HepG2 (cell line): ENCODE measurements around the gene SNCA. TPM values are rescaled to one million over a fixed set of nuclear protein-coding genes. Genes with fewer than 3 reads are reported as not detected.

ENCODE experiments used
- ATAC-seq: fragments of 200-7000 bp; cut with Tn5 transposase; 3 replicates; pipeline ENCODE4 v1.9.1; 2020; ENCODE audit warnings: mild to moderate bottlenecking, moderate library complexity
- BruUV-seq: library from RNA; stranded (reverse); fragments of 400-500 nt; replicated peaks from 2 replicates; lab custom pipeline; 2021; lab: Mats Ljungman, UMichigan
- CTCF ChIA-PET: fragments of 300-600 bp; formaldehyde crosslinking; extraction: SDS; loops from one replicate; lab custom pipeline; 2021; ENCODE audit warnings: low total read pairs, inconsistent platforms, low intra/inter-chr PET ratio; lab: Yijun Ruan, JAX
- POLR2A ChIA-PET: fragments of 350-600 bp; sonication (Branson Sonifier 250); formaldehyde crosslinking; loops from one replicate; lab custom pipeline; 2020; ENCODE audit warnings: antibody characterized with exemption, inconsistent platforms; lab: Yijun Ruan, JAX
- DNase-seq: peaks from one replicate; pipeline ENCODE4 v3.0.0-alpha.2; 2015; ENCODE audit warnings: low spot score
- FAIRE-seq: peaks from 3 replicates; lab custom pipeline; 2011; peaks lifted over from hg19 to GRCh38; lab: Jason Lieb, UNC
- H2AFZ ChIP-seq: one replicate; pipeline ENCODE4 v1.6.1; 2011; ENCODE audit warnings: low read length, inconsistent platforms
- H3K27ac ChIP-seq: fragments of 300-600 bp; 3 replicates; pipeline ENCODE4 v1.8.0; 2011; ENCODE audit warnings: mixed run types, mild to moderate bottlenecking, mixed read lengths, low read length, inconsistent platforms; ENCODE audit not compliant: insufficient read depth; ENCODE audit errors: extremely low read length
- H3K27me3 ChIP-seq, 2 experiments: fragments of 200-600 bp in 1 of 2; 2 replicates in 1 of 2; 3 replicates in 1 of 2; pipeline versions ENCODE4 v1.6.0 to v1.8.0; 2011; ENCODE audit warnings: low read length in 2 of 2, mild to moderate bottlenecking in 2 of 2, moderate library complexity in 2 of 2, inconsistent platforms in 1 of 2; ENCODE audit not compliant: insufficient read depth in 2 of 2, control insufficient read depth in 1 of 2
- H3K36me3 ChIP-seq, 2 experiments: fragments of 200-600 bp in 1 of 2; replicated peaks in 1 of 2; 2 replicates in 1 of 2; 3 replicates in 1 of 2; pipeline versions ENCODE4 v1.5.1 to v1.8.0; 2011; ENCODE audit warnings: low read length in 2 of 2, inconsistent platforms in 1 of 2; ENCODE audit not compliant: insufficient read depth in 2 of 2, control insufficient read depth in 1 of 2
- H3K4me1 ChIP-seq: 2 replicates; pipeline ENCODE4 v1.5.1; 2012; ENCODE audit warnings: low read length, inconsistent platforms; ENCODE audit not compliant: insufficient read depth
- H3K4me2 ChIP-seq: 2 replicates; pipeline ENCODE4 v1.6.0; 2011; ENCODE audit warnings: low read depth, low read length, inconsistent platforms
- H3K4me3 ChIP-seq, 3 experiments: fragments of 200-600 bp in 1 of 3; sonication (generic), shearing (Covaris generic) in 1 of 3; replicated peaks in 1 of 3; 2 replicates each; pipeline ENCODE4 v1.5.1; 2011 to 2016; ENCODE audit warnings: low read length in 3 of 3, inconsistent platforms in 2 of 3, low read depth in 2 of 3, mild to moderate bottlenecking in 2 of 3, control low read depth in 1 of 3, mixed read lengths in 1 of 3; ENCODE audit not compliant: insufficient read depth in 1 of 3
- H3K79me2 ChIP-seq: one replicate; pipeline ENCODE4 v1.6.1; 2011; ENCODE audit warnings: low read length, inconsistent platforms; ENCODE audit not compliant: insufficient read depth
- H3K9ac ChIP-seq: 2 replicates; pipeline ENCODE4 v1.6.0; 2011; ENCODE audit warnings: mild to moderate bottlenecking, low read depth, low read length, inconsistent platforms; ENCODE audit not compliant: insufficient read depth
- H3K9me3 ChIP-seq: 2 replicates; pipeline ENCODE4 v1.5.1; 2012; ENCODE audit warnings: mild to moderate bottlenecking, low read length
- H4K20me1 ChIP-seq: 2 replicates; pipeline ENCODE4 v1.6.0; 2011; ENCODE audit warnings: inconsistent platforms, mild to moderate bottlenecking, low read length, moderate library complexity; ENCODE audit not compliant: insufficient read depth
- ARNT2 ChIP-seq: sonication (generic); formaldehyde crosslinking; IDR thresholded peaks from 2 replicates; pipeline ENCODE4 v1.8.0; 2022; ENCODE audit warnings: mild to moderate bottlenecking, low read depth, missing genetic modification reagents, moderate library complexity
- GATAD2A ChIP-seq: IDR thresholded peaks from 2 replicates; pipeline ENCODE4 v1.6.1; 2016
- HMGA1 ChIP-seq: sonication (generic); formaldehyde crosslinking; conservative IDR thresholded peaks from 2 replicates; pipeline ENCODE4 v1.4.0; 2020; ENCODE audit warnings: missing genetic modification reagents
- TEF ChIP-seq: sonication (generic); formaldehyde crosslinking; IDR thresholded peaks from 2 replicates; pipeline ENCODE4 v1.5.0; 2020; ENCODE audit warnings: missing genetic modification reagents
- ZBTB7B ChIP-seq: sonication (generic); formaldehyde crosslinking; IDR thresholded peaks from 2 replicates; pipeline ENCODE4 v1.4.0; 2020; ENCODE audit warnings: missing genetic modification reagents
- ZKSCAN8 ChIP-seq: IDR thresholded peaks from 2 replicates; pipeline ENCODE4 v1.6.1; 2016; ENCODE audit warnings: borderline replicate concordance, missing genetic modification reagents, missing compliant biosample characterization
- ZNF562 ChIP-seq: sonication (generic); formaldehyde crosslinking; IDR thresholded peaks from 2 replicates; pipeline ENCODE4 v1.8.0; 2022; ENCODE audit warnings: missing genetic modification reagents, borderline replicate concordance
- ZNF691 ChIP-seq: sonication (generic); formaldehyde crosslinking; IDR thresholded peaks from 2 replicates; pipeline ENCODE4 v1.4.0; 2020; ENCODE audit warnings: missing genetic modification reagents, low read depth, mild to moderate bottlenecking, borderline replicate concordance
- ZNF761 ChIP-seq: sonication (generic); formaldehyde crosslinking; conservative IDR thresholded peaks from 2 replicates; pipeline ENCODE4 v1.4.0; 2020; ENCODE audit warnings: mild to moderate bottlenecking, missing genetic modification reagents
- ZNF773 ChIP-seq: sonication (generic); formaldehyde crosslinking; IDR thresholded peaks from 2 replicates; pipeline ENCODE4 v1.4.0; 2020; ENCODE audit warnings: missing genetic modification reagents, borderline replicate concordance
- WGBS: methylation state at CpG from one replicate; pipeline ENCODE4 v1.1.6; 2017; ENCODE audit warnings: low lambda C conversion rate; 5-methylcytosine and 5-hydroxymethylcytosine counted together
- in situ Hi-C: cut with HindIII; loops from 2 replicates; pipeline ENCODE4 v1.10.0; 2017; ENCODE audit warnings: low pct_unique_long_range_greater_than_20kb; ENCODE audit not compliant: extremely low pct_ligation_motif_present
- intact Hi-C: fragments of 100-400 bp; cut with micrococcal nuclease; formaldehyde crosslinking; loops from one replicate; pipeline ENCODE4 v1.10.0; 2022; ENCODE audit not compliant: unreplicated experiment
- polyA plus RNA-seq, 8 experiments: library from polyadenylated mRNA; depleted of rRNA in 3 of 8; stranded (reverse) in 7 of 8; unstranded in 1 of 8; fragments of >200 nt; fragmentation: Illumina TruSeq in 4 of 8; extraction: Trizol in 4 of 8; gene quantifications; 2 replicates each; pipeline versions ENCODE4 v1.2.1 to v1.2.3, GENCODE V29; 2011 to 2016; ENCODE audit warnings: low read depth in 4 of 8, missing spikeins in 1 of 8, mixed read lengths in 1 of 8; ENCODE audit not compliant: insufficient read depth in 1 of 8
- total RNA-seq, 5 experiments: library from RNA; depleted of rRNA; stranded (reverse); fragments of >200 nt; fragmentation: Illumina TruSeq; extraction: Trizol; gene quantifications; 2 replicates each; pipeline ENCODE4 v1.2.3, GENCODE V29; 2016; ENCODE audit warnings: low read depth in 1 of 5

The SNCA gene
- total and polyA plus RNA-seq, 2 of the 13 experiments (the other 11 are each of a cell fraction or from before 2014, with no cell fraction given), result not detected

GRCh38 chr4:89759426-89759825 is 77.5 kb downstream of the SNCA start (continued):
- TF ChIP-seq TEF (CRISPR knock-in tag), result no peak
- TF ChIP-seq, all 625 proteins: peak for 0

- Histone ChIP-seq H3K4me3 (no peak overlapping the region), H3K4me2 (no peak overlapping the region), H3K9me3 (no peaks in the 10 kb centered on the region), H4K20me1 (no peaks in the 10 kb centered on the region), H3K27me3 (no peaks in the 10 kb centered on the region), H3K4me1 (no peaks in the 10 kb centered on the region), H3K36me3 (no peaks in the 10 kb centered on the region), H2AFZ (no peak overlapping the region)
- FAIRE-seq (no peak), ATAC-seq (no peak)
- BruUV-seq, result no TSS peak
- in situ Hi-C loops (no loop called here), intact Hi-C loops (loop anchor here (10.0 kb wide), 1 partner anchor 112 kb away; no protein-coding TSS in a partner anchor)
- CTCF ChIA-PET, result no interaction called here
- POLR2A ChIA-PET, result no interaction called here
- 1% methylated on average over 4 of the region's 4 CpGs for WGBS
- no peak for TF ChIP-seq ZNF691
- no peak for TF ChIP-seq ZBTB7B
- no peak for TF ChIP-seq ZKSCAN8 (CRISPR knock-in tag)
- no peak for TF ChIP-seq ARNT2
- no peak for TF ChIP-seq ZNF773 (CRISPR knock-in tag)
- no peak for TF ChIP-seq ZNF562
- TF ChIP-seq HMGA1 (CRISPR knock-in tag), result no peak
- TF ChIP-seq GATAD2A (CRISPR knock-in tag), result no peak
- no peak for TF ChIP-seq ZNF761
- TF ChIP-seq, all 625 proteins: peak for 0
- H3K79me2 ChIP-seq, result no peaks in the 10 kb centered on the region
- H3K9ac ChIP-seq, result no peak overlapping the region
- H3K27ac ChIP-seq, result no peak overlapping the region
- DNase-seq, result no peak
These were observed 79.7 kb downstream of the SNCA start for GRCh38 chr4:89757154-89757719.
